ENCODE data around the gene AFAP1L2.
A peak's percentile ranks its signal among the peaks of the same experiment; 100 is the strongest.

- TF ChIP-seq CTCF (IDR thresholded peaks at IDR 0.05) (peak in 1 of 4 experiments; percentile 13), EP300 (IDR thresholded peaks at IDR 0.05) (no peak)
Observed at GRCh38 chr10:114403541-114404161, 651 bp downstream of the AFAP1L2 start.
